ENCODE results near the gene MAST1. TPM values are rescaled to one million over a fixed set of nuclear protein-coding genes. Genes with fewer than 3 reads are reported as not detected.

The MAST1 gene
- total and polyA plus RNA-seq, 5 donors: 0.20 to 0.59 (median 0.33) TPM; not detected in 1

DNA sequence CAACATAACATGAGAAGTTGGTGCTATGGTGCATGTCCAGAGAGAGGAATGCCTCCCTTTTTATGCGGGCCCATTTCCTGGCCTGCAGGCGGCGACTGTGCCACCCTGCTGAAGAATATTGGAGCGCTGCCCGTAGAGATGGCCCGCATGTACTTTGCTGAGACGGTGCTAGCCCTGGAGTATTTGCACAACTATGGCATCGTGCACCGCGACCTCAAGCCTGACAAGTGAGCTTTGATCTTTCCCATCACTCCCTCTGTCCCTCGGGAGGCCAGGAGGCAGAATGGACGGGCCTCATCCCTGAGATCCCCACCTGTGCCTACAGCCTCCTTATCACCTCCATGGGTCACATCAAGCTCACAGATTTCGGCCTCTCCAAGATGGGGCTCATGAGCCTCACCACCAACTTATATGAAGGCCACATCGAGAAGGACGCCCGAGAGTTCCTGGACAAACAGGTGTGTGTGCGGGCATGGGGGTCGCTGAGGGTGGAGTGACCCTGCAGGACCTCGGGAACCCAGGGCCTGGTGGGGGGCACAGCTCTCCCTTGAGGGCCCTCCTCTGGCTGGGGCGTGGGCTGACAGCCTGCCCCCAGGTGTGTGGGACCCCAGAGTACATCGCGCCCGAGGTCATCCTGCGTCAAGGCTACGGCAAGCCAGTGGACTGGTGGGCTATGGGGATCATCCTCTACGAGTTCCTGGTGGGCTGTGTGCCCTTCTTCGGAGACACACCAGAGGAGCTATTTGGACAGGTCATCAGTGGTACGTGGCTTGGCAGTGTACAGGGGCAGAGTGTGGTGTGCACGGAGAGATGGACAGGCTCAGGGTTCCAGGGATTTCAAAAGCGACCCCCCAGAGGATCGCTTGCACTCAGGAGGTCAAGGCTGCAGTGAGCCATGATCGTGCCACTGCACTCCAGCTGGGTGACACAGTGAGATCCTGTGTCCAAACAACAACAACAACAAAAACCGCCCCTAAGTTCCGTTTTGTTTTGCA lies 26.7 kb downstream of the MAST1 start:
- intact Hi-C loops (cut with DNase I): no loop called here
- H3K27ac ChIP-seq (ENCODE audit: low read length): no peak overlapping the region
- H3K27me3 ChIP-seq (ENCODE audit: control insufficient read depth, insufficient read depth): no peaks in the 10 kb centered on the region
- ATAC-seq: no peak
- H3K4me1 ChIP-seq (ENCODE audit: control insufficient read depth, insufficient read depth, low read length): no peaks in the 10 kb centered on the region
- WGBS: 86% methylated on average over 34 of the region's 34 CpGs
- H3K4me3 ChIP-seq (ENCODE audit: low read length): no peak overlapping the region
- no peaks in the 10 kb centered on the region for H3K9me3 ChIP-seq (ENCODE audit: control insufficient read depth, low read length)
- DNase-seq: no peak

DNA sequence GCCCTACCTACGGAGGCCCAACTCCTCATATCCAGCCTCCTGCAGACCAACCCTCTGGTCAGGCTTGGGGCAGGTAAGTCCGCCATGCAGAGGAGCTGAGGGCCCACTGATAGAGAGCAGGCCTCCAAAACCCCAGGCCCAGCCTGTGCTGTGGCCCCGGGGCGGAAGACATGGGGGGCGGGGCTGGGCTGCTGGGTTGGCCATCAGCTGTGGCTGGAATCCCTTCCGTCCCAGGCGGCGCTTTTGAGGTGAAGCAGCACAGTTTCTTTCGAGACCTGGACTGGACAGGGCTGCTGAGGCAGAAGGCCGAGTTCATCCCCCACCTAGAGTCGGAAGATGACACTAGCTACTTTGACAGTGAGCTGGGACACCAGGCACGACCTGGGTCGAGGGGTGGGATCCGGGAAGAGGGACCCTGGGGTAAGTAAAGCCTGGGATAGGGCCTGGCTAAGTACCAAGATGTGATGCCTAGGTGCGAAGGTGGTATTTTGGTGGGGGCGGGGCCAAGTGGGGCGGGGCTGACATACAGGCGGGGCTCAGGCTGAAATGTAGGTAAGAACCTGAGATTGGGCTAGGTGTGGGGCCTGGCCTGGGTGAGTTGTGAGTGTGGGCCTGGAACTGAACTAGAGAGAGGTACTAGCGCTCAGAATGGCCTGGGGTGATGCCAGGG lies 27.6 kb downstream of the MAST1 start:
- H3K9me3 ChIP-seq (ENCODE audit: control insufficient read depth, low read length): no peaks in the 10 kb centered on the region
- H3K27ac ChIP-seq (ENCODE audit: low read length): no peak overlapping the region
- intact Hi-C loops (cut with DNase I): no loop called here
- ATAC-seq (no peak), DNase-seq (no peak)
- no peaks in the 10 kb centered on the region for H3K27me3 ChIP-seq (ENCODE audit: control insufficient read depth, insufficient read depth)
- 84% methylated on average over 19 of the region's 19 CpGs for WGBS
- no peak overlapping the region for H3K4me3 ChIP-seq (ENCODE audit: low read length)
- no peaks in the 10 kb centered on the region for H3K4me1 ChIP-seq (ENCODE audit: control insufficient read depth, insufficient read depth, low read length)

DNA sequence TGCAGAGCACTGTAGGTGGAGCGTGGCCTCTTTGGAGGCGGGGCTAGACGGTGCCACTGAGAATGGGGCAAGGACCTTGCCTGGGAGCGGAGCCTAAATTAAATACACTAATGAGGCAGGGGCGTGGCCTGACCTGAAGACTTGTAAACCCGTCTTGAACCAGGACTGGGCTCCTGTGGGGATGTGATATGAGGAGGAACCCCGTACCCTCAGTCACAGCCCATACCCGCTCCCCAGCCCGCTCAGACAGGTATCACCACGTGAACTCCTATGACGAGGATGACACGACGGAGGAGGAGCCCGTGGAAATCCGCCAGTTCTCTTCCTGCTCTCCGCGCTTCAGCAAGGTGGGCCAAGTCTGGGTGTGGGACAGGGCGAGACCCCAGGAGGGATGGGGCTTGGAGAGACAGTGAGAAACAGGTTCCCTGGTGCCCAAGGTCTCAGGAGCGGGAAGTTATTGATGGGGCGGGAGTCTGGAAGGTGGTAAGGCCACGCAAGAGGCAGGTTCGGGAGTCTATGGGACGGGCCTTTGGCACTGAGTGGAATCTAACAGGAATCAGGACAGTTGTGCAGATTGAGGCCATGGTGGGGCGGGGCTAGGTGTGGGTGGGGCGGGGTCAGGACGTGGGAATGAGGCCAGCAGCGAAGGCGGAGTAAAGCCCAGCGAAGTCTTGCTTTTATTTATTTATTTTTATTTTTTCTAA lies 28.3 kb downstream of the MAST1 start:
- intact Hi-C loops (cut with DNase I): no loop called here
- H3K27me3 ChIP-seq (ENCODE audit: control insufficient read depth, insufficient read depth): no peaks in the 10 kb centered on the region
- no peak for DNase-seq
- 87% methylated on average over 29 of the region's 29 CpGs for WGBS
- H3K27ac ChIP-seq (ENCODE audit: low read length): no peak overlapping the region
- H3K4me3 ChIP-seq (ENCODE audit: low read length): no peak overlapping the region
- H3K9me3 ChIP-seq (ENCODE audit: control insufficient read depth, low read length): no peaks in the 10 kb centered on the region
- no peak for ATAC-seq
- no peaks in the 10 kb centered on the region for H3K4me1 ChIP-seq (ENCODE audit: control insufficient read depth, insufficient read depth, low read length)

DNA sequence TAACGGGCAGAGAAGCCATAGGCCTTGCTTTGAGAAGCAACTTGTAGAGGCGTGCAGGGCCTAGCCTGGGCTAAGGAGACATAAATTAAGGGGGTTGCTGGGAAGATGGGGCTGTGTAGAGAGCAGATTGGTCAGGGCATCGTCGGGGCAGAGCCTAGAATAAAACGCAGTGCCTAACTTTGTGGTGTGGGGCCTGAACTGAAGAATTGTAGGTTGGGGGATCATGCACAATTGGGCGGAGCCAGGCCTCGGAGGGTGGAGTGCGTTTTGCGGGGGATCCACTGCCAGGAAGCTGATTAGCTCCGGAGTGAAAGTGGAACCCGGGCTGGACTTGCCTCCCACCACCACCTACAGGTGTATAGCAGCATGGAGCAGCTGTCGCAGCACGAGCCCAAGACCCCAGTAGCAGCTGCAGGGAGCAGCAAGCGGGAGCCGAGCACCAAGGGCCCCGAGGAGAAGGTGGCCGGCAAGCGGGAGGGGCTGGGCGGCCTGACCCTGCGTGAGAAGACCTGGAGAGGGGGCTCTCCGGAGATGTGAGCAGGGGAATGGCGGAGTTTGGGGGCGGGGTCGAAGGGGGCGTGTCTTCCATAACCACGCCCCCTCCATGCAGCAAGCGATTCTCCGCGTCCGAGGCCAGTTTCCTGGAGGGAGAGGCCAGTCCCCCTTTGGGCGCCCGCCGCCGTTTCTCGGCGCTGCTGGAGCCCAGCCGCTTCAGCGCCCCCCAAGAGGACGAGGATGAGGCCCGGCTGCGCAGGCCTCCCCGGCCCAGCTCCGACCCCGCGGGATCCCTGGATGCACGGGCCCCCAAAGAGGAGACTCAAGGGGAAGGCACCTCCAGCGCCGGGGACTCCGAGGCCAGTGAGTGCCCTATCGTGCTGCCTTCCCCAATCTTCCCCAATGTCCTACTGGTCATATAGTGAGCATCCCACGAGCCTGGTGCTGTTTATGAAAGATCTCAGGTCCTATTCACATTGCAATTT lies 29.1 kb downstream of the MAST1 start:
- Histone ChIP-seq H3K4me1 (ENCODE audit: control insufficient read depth, insufficient read depth, low read length) (no peaks in the 10 kb centered on the region), H3K27me3 (ENCODE audit: control insufficient read depth, insufficient read depth) (no peaks in the 10 kb centered on the region), H3K9me3 (ENCODE audit: control insufficient read depth, low read length) (no peaks in the 10 kb centered on the region), H3K27ac (ENCODE audit: low read length) (no peak overlapping the region), H3K4me3 (ENCODE audit: low read length) (peak overlapping the region; percentile 30)
- DNase-seq (peak; percentile 63 to 87 (median 85)), ATAC-seq (peak; percentile 75 to 77)
- intact Hi-C loops (cut with DNase I): no loop called here
- 9% methylated on average over 51 of the region's 51 CpGs for WGBS

DNA sequence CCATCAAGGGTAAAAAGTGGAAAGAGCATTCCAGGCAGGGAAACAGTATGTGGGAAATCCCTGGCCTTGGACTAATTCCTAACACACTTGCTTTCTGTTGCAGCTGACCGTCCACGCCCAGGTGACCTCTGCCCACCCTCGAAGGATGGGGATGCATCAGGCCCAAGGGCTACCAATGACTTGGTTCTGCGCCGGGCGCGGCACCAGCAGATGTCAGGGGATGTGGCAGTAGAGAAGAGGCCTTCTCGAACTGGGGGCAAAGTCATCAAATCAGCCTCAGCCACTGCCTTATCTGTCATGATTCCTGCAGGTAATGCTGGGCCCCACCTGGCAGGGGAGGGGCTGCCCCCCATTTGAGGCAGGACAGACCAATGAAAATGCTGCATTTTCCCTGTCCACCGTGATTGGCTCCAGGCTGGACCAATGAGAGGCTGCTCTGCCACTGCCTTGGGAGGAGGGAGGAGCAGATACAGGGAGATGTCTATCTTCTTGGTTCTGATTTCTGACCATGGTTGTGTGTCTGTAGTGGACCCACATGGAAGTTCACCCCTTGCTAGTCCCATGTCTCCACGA lies 30.3 kb downstream of the MAST1 start:
- ATAC-seq: no peak
- 96% methylated on average over 10 of the region's 10 CpGs for WGBS
- Histone ChIP-seq H3K4me1 (ENCODE audit: control insufficient read depth, insufficient read depth, low read length) (no peaks in the 10 kb centered on the region), H3K27me3 (ENCODE audit: control insufficient read depth, insufficient read depth) (no peaks in the 10 kb centered on the region), H3K4me3 (ENCODE audit: low read length) (no peak overlapping the region), H3K9me3 (ENCODE audit: control insufficient read depth, low read length) (no peaks in the 10 kb centered on the region), H3K27ac (ENCODE audit: low read length) (no peak overlapping the region)
- intact Hi-C loops (cut with DNase I): no loop called here
- DNase-seq: no peak

DNA sequence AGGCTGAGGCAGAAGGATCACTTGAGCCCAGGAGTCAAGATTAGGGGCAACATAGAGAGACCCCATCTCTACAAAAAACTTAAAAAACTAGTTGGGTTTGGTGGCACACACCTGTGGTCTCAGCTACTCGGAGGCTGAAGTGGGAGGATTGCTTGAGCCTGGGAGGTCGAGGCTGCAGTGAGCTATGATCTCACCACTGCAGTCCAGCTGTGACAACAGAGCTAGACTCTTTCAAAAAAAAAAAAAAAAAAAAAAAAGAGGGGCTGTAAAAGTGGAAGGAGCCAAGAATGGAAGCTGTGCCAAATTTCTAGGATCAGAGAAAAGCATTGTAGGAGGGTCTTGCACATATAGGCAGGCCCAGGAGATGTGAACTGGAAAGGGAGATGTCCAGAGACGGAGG lies 33.4 kb downstream of the MAST1 start:
- H3K4me3 ChIP-seq (ENCODE audit: low read length): no peak overlapping the region
- ATAC-seq (no peak), DNase-seq (no peak)
- no peak overlapping the region for H3K27ac ChIP-seq (ENCODE audit: low read length)
- H3K4me1 ChIP-seq (ENCODE audit: control insufficient read depth, insufficient read depth, low read length): no peaks in the 10 kb centered on the region
- 67% methylated on average over 3 of the region's 3 CpGs for WGBS
- no peaks in the 10 kb centered on the region for H3K27me3 ChIP-seq (ENCODE audit: control insufficient read depth, insufficient read depth)
- intact Hi-C loops (cut with DNase I): no loop called here
- no peaks in the 10 kb centered on the region for H3K9me3 ChIP-seq (ENCODE audit: control insufficient read depth, low read length)

DNA sequence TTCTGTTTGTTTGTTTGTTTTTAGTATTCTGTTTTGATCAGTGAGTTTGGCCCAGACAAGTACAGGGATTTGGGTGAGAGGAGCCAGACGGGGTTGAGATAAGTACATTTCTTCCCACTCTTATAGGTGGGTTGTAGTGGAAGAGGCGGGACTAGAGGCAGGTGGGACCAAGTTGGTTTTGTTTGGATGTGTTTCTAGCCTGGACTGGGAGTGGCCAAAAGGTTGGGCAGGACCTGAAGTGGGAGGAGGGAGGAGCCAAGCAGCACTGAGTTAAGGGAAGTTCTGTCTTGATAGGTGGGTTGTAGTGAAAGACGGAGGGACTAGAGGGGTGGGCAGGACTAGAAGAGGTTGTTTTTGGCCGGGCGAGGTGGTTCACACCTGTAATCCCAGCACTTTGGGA lies 33.9 kb downstream of the MAST1 start:
- no peak overlapping the region for H3K4me3 ChIP-seq (ENCODE audit: low read length)
- intact Hi-C loops (cut with DNase I): no loop called here
- no peak for ATAC-seq
- H3K4me1 ChIP-seq (ENCODE audit: control insufficient read depth, insufficient read depth, low read length): no peaks in the 10 kb centered on the region
- no peak for DNase-seq
- no peaks in the 10 kb centered on the region for H3K9me3 ChIP-seq (ENCODE audit: control insufficient read depth, low read length)
- H3K27ac ChIP-seq (ENCODE audit: low read length): no peak overlapping the region
- H3K27me3 ChIP-seq (ENCODE audit: control insufficient read depth, insufficient read depth): no peaks in the 10 kb centered on the region
- 84% methylated on average over 5 of the region's 5 CpGs for WGBS

DNA sequence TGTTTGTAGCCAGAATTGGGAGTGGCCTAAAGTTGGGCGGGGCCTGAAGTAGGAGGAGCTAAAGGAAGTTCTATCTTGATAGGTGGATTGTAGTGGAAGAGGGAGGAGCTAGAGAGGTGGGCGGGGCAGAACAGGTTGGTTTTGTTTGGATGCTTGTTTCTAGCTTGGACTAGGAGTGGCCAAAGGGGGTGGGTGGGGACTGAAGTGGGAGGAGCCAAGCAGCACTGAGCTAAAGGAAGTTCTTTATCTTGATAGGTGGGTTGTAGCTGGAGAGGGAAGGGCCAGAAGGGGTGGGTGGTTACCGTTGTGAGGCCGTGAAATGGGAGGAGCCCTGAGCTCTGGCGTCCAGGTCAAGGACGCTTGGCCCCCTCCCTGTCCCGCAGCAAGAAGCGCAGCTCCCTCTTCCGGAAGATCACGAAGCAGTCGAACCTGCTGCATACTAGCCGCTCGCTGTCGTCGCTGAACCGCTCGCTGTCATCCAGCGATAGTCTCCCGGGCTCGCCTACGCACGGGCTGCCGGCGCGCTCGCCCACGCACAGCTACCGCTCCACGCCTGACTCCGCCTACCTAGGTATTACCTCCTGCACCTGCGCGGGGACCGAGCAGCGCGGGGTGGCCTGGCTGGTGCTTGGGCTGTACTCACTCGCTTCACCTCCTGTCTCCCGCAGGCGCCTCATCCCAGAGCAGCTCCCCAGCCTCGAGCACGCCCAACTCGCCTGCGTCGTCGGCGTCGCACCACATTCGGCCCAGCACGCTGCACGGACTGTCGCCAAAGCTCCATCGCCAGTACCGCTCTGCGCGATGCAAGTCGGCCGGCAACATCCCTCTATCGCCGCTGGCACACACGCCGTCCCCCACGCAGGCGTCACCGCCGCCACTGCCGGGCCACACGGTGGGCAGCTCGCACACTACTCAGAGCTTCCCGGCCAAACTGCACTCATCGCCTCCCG lies 34.9 kb downstream of the MAST1 start:
- H3K4me1 ChIP-seq (ENCODE audit: control insufficient read depth, insufficient read depth, low read length): no peaks in the 10 kb centered on the region
- H3K9me3 ChIP-seq (ENCODE audit: control insufficient read depth, low read length): no peaks in the 10 kb centered on the region
- no peak overlapping the region for H3K27ac ChIP-seq (ENCODE audit: low read length)
- H3K27me3 ChIP-seq (ENCODE audit: control insufficient read depth, insufficient read depth): no peaks in the 10 kb centered on the region
- peak; percentile 68 to 82 for ATAC-seq
- peak; percentile 62 to 82 (median 79) for DNase-seq
- 42% methylated on average over 70 of the region's 70 CpGs for WGBS
- intact Hi-C loops (cut with DNase I): no loop called here
- H3K4me3 ChIP-seq (ENCODE audit: low read length): no peak overlapping the region

DNA sequence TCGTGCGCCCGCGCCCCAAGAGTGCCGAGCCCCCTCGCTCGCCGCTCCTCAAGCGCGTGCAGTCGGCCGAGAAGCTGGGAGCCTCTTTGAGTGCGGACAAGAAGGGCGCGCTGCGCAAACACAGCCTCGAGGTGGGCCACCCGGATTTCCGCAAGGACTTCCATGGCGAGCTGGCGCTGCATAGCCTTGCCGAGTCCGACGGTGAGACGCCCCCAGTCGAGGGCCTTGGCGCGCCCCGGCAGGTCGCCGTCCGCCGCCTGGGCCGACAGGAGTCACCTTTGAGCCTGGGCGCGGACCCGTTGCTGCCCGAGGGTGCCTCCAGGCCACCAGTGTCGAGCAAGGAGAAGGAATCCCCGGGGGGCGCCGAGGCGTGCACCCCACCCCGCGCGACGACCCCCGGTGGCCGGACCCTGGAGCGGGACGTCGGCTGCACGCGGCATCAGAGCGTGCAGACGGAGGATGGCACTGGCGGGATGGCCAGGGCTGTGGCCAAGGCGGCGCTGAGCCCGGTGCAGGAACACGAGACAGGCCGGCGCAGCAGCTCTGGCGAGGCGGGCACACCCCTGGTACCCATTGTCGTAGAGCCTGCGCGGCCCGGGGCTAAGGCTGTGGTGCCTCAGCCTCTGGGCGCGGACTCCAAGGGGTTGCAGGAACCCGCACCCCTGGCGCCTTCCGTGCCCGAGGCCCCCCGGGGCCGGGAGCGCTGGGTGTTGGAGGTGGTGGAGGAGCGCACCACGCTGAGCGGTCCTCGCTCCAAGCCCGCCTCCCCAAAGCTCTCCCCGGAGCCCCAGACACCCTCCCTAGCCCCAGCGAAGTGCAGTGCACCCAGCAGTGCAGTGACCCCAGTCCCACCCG lies 35.8 kb downstream of the MAST1 start:
- DNase-seq (peak in 1 of 3 donors; percentile 68), ATAC-seq (peak; percentile 6 to 20)
- WGBS: 85% methylated on average over 86 of the region's 86 CpGs
- no peaks in the 10 kb centered on the region for H3K4me1 ChIP-seq (ENCODE audit: control insufficient read depth, insufficient read depth, low read length)
- no peaks in the 10 kb centered on the region for H3K27me3 ChIP-seq (ENCODE audit: control insufficient read depth, insufficient read depth)
- H3K4me3 ChIP-seq (ENCODE audit: low read length): no peak overlapping the region
- H3K9me3 ChIP-seq (ENCODE audit: control insufficient read depth, low read length): no peaks in the 10 kb centered on the region
- intact Hi-C loops (cut with DNase I): no loop called here
- no peak overlapping the region for H3K27ac ChIP-seq (ENCODE audit: low read length)

All from right cardiac atrium (tissue), 5 donors.